HUDEP-2 (cell line): ENCODE results near the gene PRORP.
"Not testable (repeated sequence)": the region's sequence is repeated elsewhere in the genome, so short reads cannot be mapped to it uniquely, and the experiment has no call there.

Experiments used
- DNase-seq, 76 experiments: peaks; one replicate each; lab custom pipeline; 2025; ENCODE audit not compliant: unreplicated experiment in 76 of 76; lab: John Stamatoyannopoulos, UW

PRORP gene

GRCh38 chr14:35121887-35122695 is at the start of gene PRORP, which contains the start of gene PPP2R3C:
TSS of gene PRORP (plus strand) at chr14:35122552. CDS start at chr14:35123246, 694 bp downstream.
TSS of gene PPP2R3C (minus strand) at chr14:35121990. CDS start at chr14:35121959, 31 bp downstream.
- peak; percentile 35 to 98 (median 84) for DNase-seq

- DNase-seq, result peak in 6 of 76 experiments; percentile 0 to 26 (median 6)
Measured at GRCh38 chr14:35073486-35073885, 48.9 kb upstream of the PRORP start.

GRCh38 chr14:35078082-35078481 is 44.3 kb upstream of the PRORP start:
- no peak for DNase-seq

GRCh38 chr14:35079742-35080141 is 42.6 kb upstream of the PRORP start:
- no peak for DNase-seq

- DNase-seq, result no peak
Measured at GRCh38 chr14:35083530-35084150, 38.7 kb upstream of the PRORP start.

GRCh38 chr14:35085441-35085840 is 36.9 kb upstream of the PRORP start:
- no peak for DNase-seq

- DNase-seq, result no peak
Measured at GRCh38 chr14:35088514-35088913, 33.8 kb upstream of the PRORP start.

- DNase-seq, result not testable (repeated sequence)
Measured at GRCh38 chr14:35094645-35095044, 27.7 kb upstream of the PRORP start.

- DNase-seq, result no peak
Measured at GRCh38 chr14:35107866-35108265, 14.5 kb upstream of the PRORP start.

GRCh38 chr14:35112641-35113040 is 9.7 kb upstream of the PRORP start:
- no peak for DNase-seq

- DNase-seq, result no peak
Measured at GRCh38 chr14:35113308-35113950, 8.9 kb upstream of the PRORP start.

GRCh38 chr14:35114036-35114435 is 8.3 kb upstream of the PRORP start:
- no peak for DNase-seq

- no peak for DNase-seq
Measured at GRCh38 chr14:35116242-35116641, 6.1 kb upstream of the PRORP start.

- DNase-seq, result no peak
Measured at GRCh38 chr14:35117112-35117511, 5.2 kb upstream of the PRORP start.

GRCh38 chr14:35121026-35121886 is 1.1 kb upstream of the PRORP start:
- peak in 4 of 76 experiments; percentile 4 to 83 (median 20) for DNase-seq

GRCh38 chr14:35122696-35123387 is 490 bp downstream of the PRORP start:
- peak in 5 of 76 experiments; percentile 10 to 70 (median 39) for DNase-seq

- DNase-seq, result no peak
Measured at GRCh38 chr14:35123388-35123703, 994 bp downstream of the PRORP start.

- DNase-seq, result no peak
Measured at GRCh38 chr14:35124127-35124526, 1.8 kb downstream of the PRORP start.

- peak in 1 of 76 experiments; percentile 6 for DNase-seq
Measured at GRCh38 chr14:35133542-35134328, 11.4 kb downstream of the PRORP start.
